ENCODE data around the gene ZSWIM4. TPM values are rescaled to one million over a fixed set of nuclear protein-coding genes. Genes with fewer than 3 reads are reported as not detected.

Gene ZSWIM4
- total and polyA plus RNA-seq, 2 of the 13 experiments (the other 11 are each of a cell fraction or from before 2014, with no cell fraction given) = 0.33 to 0.86 TPM

- no peak for TF ChIP-seq TRIM22 (IDR thresholded peaks at IDR 0.05)
- peak; percentile 88; the same call in 1 of the 2 replicates for TF ChIP-seq GTF3A (CRISPR knock-in tag; conservative IDR thresholded peaks at IDR 0.05)
- TF ChIP-seq ZNF260 (CRISPR knock-in tag; IDR thresholded peaks at IDR 0.05; ENCODE audit: borderline replicate concordance, low read depth) = no peak
- peak; percentile 72; the same call in 1 of the 2 replicates for TF ChIP-seq ZNF264 (CRISPR knock-in tag; IDR thresholded peaks at IDR 0.05)
- TF ChIP-seq SOX5 (CRISPR knock-in tag; IDR thresholded peaks at IDR 0.05; ENCODE audit: borderline replicate concordance) = peak; percentile 51; the same call in 1 of the 2 replicates
- TF ChIP-seq ZNF274 (CRISPR knock-in tag; IDR thresholded peaks at IDR 0.05) = peak; percentile 93
- peak; percentile 87; the same call in 1 of the 2 replicates for TF ChIP-seq MIER3 (CRISPR knock-in tag; IDR thresholded peaks at IDR 0.05; ENCODE audit: borderline replicate concordance)
- TF ChIP-seq ZNF460 (CRISPR knock-in tag; IDR thresholded peaks at IDR 0.05; ENCODE audit: borderline replicate concordance) = no peak; the same call in 1 of the 2 replicates
- TF ChIP-seq BRCA1 (CRISPR knock-in tag; IDR thresholded peaks at IDR 0.05) = 0 out of 2 replicates have a peak, but pooled peaks have one; percentile 51
- TF ChIP-seq RFX1 (IDR thresholded peaks at IDR 0.05) = peak; percentile 39; the same call in 1 of the 2 replicates
- peak; percentile 97; the same call in 1 of the 2 replicates for TF ChIP-seq ZZZ3 (CRISPR knock-in tag; IDR thresholded peaks at IDR 0.05; ENCODE audit: borderline replicate concordance)
- TF ChIP-seq ZNF44 (CRISPR knock-in tag; IDR thresholded peaks at IDR 0.05) = peak; percentile 98; the same call in 1 of the 2 replicates
- TF ChIP-seq ZNF619 (CRISPR knock-in tag; IDR thresholded peaks at IDR 0.05) = peak; percentile 63; the same call in 1 of the 2 replicates
- TF ChIP-seq CEBPB (IDR thresholded peaks at IDR 0.05; ENCODE audit: borderline replicate concordance, low read depth, low read length) = no peak
- TF ChIP-seq AKNA (CRISPR knock-in tag; IDR thresholded peaks at IDR 0.05; ENCODE audit: borderline replicate concordance) = no peak
- TF ChIP-seq ZBTB46 (CRISPR knock-in tag; IDR thresholded peaks at IDR 0.05; ENCODE audit: borderline replicate concordance) = peak; percentile 39; the same call in 1 of the 2 replicates
- peak; percentile 96 for TF ChIP-seq HNRNPLL (IDR thresholded peaks at IDR 0.05; ENCODE audit: low read depth, low read length, poor library complexity, severe bottlenecking)
- peak; percentile 50; the same call in 1 of the 2 replicates for TF ChIP-seq ZNF235 (CRISPR knock-in tag; IDR thresholded peaks at IDR 0.05; ENCODE audit: borderline replicate concordance)
- TF ChIP-seq NPAS2 (CRISPR knock-in tag; IDR thresholded peaks at IDR 0.05; ENCODE audit: borderline replicate concordance) = no peak
- TF ChIP-seq MATR3 (CRISPR knock-in tag; IDR thresholded peaks at IDR 0.05) = no peak
Observed at GRCh38 chr19:13774217-13775191, 20.7 kb upstream of the ZSWIM4 start, which contains the start of gene C19orf53 (continued).
